ENCODE measurements around the gene ST6GALNAC3.
"Not testable (repeated sequence)": the region's sequence is repeated elsewhere in the genome, so short reads cannot be mapped to it uniquely, and the experiment has no call there.

The ST6GALNAC3 gene

DNA sequence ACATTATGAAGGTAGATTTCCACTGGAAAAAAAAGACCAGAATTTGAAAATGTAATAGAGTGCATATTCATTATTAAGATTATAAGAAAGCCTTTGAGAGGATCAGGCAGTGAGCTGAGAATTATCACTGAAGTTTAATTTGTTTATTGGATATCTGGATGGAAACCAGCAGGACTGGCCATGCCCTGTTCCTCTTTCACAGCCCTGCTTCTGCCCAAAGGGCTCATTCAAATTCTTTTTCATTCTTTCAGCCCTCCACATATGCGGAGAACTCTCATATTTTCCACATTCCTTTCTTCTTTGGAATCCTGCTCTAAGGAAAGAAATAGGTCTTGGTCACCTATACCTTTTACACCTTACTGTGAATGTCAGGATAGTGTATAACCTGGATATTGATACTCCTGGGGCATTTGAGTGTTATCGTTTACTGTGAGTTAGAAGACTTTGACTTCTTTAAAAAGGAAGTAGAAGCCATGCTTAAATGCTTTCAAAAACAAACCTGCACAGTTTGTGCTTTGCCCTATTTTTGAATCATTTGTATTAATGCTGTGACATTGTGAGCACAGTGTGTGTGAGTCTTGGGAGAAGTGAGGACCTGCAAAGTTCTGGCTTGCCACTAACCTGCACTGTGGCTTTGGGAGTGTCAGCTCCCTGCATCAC is 35.5 kb downstream of the ST6GALNAC3 start:
- no peak for DNase-seq

DNA sequence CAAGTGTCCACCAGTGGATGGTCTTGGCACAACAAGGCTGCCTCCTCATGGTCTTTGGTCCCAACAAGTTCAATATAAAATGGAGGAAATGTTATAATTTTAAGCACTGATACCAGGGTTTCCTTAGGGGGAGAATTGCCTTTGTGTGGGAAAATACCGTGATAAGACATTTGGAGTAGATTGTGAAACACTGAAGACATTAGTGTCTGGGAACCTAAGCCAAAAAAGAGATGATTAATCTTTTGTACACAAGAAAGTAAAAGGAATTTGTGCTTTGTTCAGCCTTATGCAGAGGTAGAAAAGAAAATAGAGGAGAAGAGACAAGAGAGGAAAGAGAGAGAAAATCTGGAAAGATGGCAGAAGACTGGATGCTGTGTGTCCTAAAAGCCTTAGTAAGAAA is 36.1 kb downstream of the ST6GALNAC3 start:
- DNase-seq, result no peak

DNA sequence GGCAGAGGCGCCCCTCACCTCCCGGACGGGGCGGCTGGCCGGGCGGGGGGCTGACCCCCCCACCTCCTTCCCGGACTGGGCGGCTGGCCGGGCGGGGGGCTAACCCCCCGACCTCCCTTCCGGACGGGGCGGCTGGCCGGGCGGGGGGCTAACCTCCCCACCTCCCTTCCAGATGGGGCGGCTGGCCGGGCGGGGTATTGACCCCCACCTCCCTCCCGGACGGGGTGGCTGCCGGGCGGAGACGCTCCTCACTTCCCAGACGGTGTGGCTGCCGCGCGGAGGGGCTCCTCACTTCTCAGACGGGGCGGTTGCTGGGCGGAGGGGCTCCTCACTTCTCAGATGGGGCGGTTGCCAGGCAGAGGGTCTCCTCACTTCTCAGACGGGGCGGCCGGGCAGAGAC is 37.8 kb downstream of the ST6GALNAC3 start:
- not testable (repeated sequence) for DNase-seq

- no peak for DNase-seq
Observed at GRCh38 chr1:76113446-76113845, 38.9 kb downstream of the ST6GALNAC3 start.

- DNase-seq, result no peak
Observed at GRCh38 chr1:76115171-76115570, 40.6 kb downstream of the ST6GALNAC3 start.

DNA sequence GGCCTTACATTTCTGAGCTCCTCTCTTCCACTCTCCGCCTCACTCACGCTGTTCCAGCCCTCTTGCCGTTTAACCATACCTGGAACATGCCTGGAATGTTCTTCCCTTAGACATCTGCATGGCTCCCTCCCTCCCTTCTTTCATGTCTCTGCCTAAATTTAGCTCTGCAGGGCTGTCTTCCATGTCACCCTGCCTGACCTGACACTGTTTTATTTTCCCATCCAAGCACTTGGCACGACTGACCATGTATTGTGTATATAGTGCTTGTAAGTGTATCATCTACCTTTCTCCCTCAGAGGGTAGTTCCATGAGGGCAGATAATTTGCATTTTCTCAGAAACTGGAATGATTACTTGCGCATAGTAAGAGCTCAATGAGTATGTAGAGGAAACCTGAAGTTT is 47.3 kb downstream of the ST6GALNAC3 start:
- DNase-seq, result no peak

DNA sequence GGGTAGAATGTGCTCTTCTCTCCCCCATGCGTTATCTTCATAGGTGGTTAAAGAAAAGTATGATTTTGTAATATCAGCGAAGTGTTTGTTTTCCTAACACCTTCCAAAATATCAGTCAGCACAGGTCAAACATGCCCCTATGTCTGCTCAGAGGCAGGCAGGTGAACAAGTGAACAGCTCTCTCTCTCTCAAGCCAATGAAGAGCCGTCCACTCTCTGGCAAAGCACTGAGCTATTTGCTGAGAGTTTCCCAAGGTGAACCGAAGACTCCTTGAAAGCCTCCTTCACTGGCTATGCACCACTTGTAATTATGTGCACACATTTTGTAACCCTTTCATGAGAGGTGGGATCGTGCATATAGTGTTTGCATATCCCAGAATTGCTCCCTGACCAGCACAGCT is 47.7 kb downstream of the ST6GALNAC3 start:
- DNase-seq, result no peak

DNA sequence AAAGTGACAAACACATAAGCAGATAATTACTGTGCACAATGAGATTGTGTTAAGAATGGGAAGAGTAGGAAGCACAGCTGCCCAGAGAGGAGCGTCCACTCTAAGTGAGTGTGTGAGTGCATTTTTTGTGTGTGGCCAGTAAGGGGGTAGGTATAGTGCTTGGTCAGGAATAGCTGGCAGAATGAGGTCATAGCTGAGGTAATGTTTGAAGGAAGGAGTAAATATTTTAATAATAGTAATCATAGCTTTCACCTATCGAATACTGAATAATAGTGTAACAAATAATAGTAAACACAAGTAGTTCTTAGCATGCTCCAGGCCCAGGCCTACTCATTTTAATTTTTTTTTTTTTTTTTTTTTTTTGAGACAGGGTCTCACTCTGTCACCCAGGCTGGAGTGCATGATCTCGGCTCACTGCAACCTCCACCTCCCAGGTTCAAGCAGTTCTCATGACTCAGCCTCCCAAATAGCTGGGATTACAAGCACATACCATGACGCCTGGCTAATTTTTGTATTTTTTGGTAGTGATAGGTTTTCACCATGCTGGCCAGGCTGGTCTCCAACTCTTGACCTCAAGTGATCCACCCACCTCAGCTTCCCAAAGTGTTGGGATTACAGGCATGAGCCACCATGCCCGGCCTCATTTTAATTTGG is 49.0 kb downstream of the ST6GALNAC3 start:
- DNase-seq, result peak; percentile 49

GRCh38 chr1:76124196-76124595 is 49.6 kb downstream of the ST6GALNAC3 start:
- DNase-seq, result no peak

DNA sequence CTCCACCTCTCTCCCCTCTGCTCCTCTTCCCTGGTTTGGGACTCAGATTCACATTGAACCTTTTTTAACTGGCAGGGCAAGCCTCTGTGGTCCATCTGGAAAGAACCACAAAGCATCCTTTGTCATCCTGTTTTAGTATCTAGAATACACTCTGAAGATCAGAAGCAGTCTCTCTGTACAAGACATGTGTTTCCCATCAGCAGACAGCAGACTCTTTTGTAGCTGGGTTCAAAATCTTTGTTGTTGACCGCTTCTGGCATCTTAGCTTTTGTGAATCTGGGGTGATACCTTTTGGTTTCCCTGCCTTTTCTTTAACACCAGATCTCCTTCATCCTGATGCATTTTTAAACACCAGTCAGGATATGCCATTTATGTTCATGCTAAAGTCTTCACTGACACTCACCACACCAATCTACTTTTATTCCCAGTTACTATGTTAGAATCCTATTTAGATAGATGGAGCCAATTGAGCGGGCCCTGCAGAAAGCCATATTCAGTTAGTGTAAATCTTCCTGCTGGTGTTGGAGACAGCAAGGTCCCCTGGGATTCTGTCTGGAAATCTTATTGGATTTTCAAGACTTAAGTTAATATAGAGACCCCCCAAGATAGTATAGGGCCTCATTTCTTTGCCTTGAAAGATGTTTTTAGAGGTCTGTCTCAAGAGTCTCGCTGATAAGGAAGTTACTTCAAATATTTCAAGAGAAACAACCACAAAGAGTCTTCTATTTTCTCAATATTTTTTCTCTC is 51.1 kb downstream of the ST6GALNAC3 start:
- DNase-seq, result peak; percentile 84

- no peak for DNase-seq
Observed at GRCh38 chr1:76128096-76128495, 53.5 kb downstream of the ST6GALNAC3 start.

- DNase-seq, result no peak
Observed at GRCh38 chr1:76129731-76130130, 55.2 kb downstream of the ST6GALNAC3 start.

- no peak for DNase-seq
Observed at GRCh38 chr1:76130992-76131391, 56.4 kb downstream of the ST6GALNAC3 start.

DNA sequence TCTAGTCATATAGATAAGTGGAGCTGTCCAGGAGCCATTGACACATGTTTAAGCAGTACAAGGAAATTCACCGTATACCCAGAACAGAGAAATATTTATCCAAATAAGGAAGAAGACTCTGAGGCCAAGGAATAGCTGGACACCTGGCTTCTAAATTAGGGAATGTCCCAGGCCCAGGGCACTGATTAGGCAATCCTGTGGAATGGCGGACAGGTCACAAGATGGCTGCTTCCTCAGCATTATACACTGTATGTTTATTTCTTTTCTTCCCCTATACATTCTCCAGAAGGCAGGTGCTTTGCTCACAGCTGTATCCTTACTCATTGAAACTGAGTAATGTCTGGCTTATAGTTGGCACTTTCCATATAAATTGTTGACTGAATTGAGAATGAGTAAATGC is 59.4 kb downstream of the ST6GALNAC3 start:
- DNase-seq, result no peak

GRCh38 chr1:76135835-76136234 is 61.3 kb downstream of the ST6GALNAC3 start:
- DNase-seq, result no peak

DNA sequence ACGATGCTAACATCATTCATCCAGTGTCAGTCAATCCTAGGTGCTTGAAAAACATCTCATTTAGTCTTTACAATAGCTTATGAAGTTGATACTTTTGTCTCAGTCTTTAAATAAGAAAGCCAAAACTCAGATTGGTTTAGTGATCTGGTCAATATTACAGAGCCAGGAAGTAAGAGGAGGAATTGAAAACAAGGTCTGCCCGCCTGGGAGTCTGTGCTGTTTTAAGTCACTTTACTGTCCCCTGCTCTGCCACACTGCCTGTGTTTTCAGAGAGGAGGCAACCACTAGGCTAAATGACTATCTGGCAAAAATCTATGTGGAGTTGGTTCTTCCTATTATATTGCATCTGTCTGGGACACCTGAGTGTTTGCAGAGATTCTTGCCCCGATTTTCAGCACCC is 62.3 kb downstream of the ST6GALNAC3 start:
- DNase-seq, result no peak

DNA sequence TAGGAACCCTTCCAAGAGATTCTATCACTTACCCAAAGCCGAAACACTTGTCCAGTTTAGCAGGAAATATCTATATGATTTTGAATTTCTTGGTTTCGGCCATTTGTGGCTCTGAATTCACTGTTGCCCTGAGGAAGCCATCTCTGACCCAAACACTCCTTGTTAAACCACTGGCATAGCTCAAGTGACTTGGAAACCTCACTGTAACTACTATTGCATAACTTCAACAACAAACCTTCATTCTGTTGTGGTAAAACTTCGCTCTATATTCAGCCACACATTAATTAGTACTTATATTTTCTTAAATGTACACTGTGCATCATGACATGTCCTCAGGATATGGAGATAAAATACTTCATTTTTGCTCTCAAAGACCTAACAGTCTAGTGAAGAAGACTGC is 63.2 kb downstream of the ST6GALNAC3 start:
- DNase-seq, result no peak

- DNase-seq, result no peak
Observed at GRCh38 chr1:76138217-76138616, 63.7 kb downstream of the ST6GALNAC3 start.

DNA sequence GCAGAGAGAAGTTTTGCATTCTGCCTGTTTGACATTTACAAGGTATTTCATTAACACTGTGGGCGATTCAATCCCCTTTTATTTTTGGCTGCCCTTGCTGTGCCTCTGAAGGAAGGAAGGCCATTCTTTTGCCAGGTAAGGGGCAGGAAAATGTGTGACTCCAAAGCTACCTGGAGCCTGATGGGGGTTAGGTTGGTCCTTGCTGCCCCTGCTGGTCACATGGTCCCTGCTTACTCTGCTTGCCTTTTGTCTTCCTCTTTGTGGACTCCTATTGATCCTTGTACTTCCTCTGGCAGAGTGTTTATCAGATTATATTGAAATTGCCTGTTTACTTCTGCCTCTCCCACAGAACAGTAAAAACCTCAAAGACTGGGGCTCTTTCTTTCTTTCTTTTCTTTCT is 65.7 kb downstream of the ST6GALNAC3 start:
- peak; percentile 35 for DNase-seq

GRCh38 chr1:76141929-76142328 is 67.4 kb downstream of the ST6GALNAC3 start:
- peak; percentile 82 for DNase-seq

DNA sequence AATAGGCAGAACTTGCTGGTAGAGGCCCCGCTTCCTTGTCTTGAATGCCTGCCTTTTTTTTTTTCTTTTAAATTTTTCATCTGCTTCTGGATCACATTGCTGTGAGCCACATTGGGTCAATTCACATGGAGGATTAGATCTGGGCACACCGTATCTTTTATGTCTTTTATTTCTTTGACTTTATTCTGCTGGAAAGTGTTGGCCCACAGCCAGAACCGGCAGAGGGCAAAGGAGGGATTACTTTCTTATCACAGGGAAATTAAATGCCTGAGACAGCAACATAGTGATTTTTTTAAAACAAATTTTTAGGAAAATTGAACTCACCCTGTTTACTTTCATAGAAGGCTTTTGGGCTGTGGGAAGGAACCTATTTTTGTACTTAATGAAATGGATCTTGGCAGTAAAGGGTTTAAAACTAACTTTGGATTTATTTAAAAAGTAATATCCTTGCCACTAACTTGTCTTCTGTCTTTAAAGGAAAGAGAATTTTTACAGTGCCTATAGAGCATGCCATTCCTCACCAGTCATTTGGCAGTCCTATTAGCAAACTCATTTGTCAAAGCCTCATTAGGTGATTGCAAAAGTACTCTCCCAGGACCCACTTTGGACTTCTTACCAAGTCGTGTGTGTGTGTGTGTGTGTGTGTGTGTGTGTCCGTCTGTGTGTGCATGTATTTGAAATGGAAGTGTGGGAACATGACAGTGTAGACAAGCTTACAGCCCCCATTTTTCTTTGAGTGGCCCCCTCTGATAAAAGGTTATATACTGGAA is 68.4 kb downstream of the ST6GALNAC3 start:
- DNase-seq, result peak; percentile 56

DNA sequence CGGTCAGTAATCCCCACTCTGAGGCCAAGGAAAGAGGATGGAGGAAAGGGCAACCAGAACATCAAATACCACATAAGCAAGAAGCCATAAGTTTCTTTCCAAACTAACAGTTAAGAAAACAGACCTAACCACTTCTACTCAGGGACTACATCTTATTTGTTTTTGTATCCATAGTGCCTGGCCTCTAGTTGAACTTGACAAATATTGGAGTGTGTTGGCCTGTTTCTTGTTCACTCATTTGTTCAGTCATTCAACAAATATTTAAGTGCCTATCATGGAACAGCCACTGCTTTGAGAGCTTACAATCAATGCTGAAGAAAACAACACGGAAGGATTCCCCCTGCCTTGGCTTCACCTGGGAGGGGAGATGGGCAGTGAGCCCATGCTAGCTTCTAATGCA is 69.7 kb downstream of the ST6GALNAC3 start:
- no peak for DNase-seq

DNA sequence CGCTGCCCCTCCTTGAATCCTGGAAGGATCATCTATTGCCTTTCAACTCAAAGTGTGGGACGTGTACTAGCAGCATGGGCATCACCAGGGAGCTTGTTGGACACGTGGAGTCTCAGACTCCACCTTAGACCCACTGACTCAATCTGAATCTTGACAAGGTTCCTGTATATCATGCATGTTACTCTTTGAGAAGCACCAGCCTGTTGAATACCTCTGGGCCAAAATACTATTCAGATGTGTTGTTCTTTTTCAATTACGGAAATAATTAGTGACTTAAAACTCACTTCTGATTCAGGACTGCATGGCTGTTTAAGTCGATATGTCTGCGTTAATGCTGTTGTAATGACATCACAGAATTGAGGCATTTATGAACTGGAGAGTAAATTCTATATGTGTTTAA is 70.8 kb downstream of the ST6GALNAC3 start:
- DNase-seq, result no peak
